Measurements from ENCODE around the gene DACH2. TPM values are rescaled to one million over a fixed set of nuclear protein-coding genes. Genes with fewer than 3 reads are reported as not detected.

Gene DACH2
- total RNA-seq, 1 donor from 2014 or later, result not detected

- H3K4me3 Mint-ChIP-seq (ENCODE audit: low read depth), result no peak overlapping the region
- H3K27ac Mint-ChIP-seq, result no peak overlapping the region
- no peaks in the 10 kb centered on the region for H3K4me1 Mint-ChIP-seq (ENCODE audit: low read depth)
- no peaks in the 10 kb centered on the region for H3K36me3 Mint-ChIP-seq (ENCODE audit: low read depth)
- DNase-seq (ENCODE audit: low spot score), result no peak
- H3K27me3 Mint-ChIP-seq (ENCODE audit: low read depth), result no peaks in the 10 kb centered on the region
- no peaks in the 10 kb centered on the region for H3K9me3 Mint-ChIP-seq
- intact Hi-C loops (cut with micrococcal nuclease), result no loop called here
Measured at GRCh38 chrX:86349115-86349514, 200.9 kb downstream of the DACH2 start.

- no peaks in the 10 kb centered on the region for H3K27me3 Mint-ChIP-seq (ENCODE audit: low read depth)
- no peaks in the 10 kb centered on the region for H3K36me3 Mint-ChIP-seq (ENCODE audit: low read depth)
- no peak overlapping the region for H3K4me3 Mint-ChIP-seq (ENCODE audit: low read depth)
- H3K27ac Mint-ChIP-seq, result no peak overlapping the region
- intact Hi-C loops (cut with micrococcal nuclease), result no loop called here
- H3K9me3 Mint-ChIP-seq, result no peaks in the 10 kb centered on the region
- no peaks in the 10 kb centered on the region for H3K4me1 Mint-ChIP-seq (ENCODE audit: low read depth)
- no peak for DNase-seq (ENCODE audit: low spot score)
Measured at GRCh38 chrX:86369847-86370630, 221.8 kb downstream of the DACH2 start.

- Mint-ChIP-seq H3K4me1 (ENCODE audit: low read depth) (no peaks in the 10 kb centered on the region), H3K36me3 (ENCODE audit: low read depth) (no peaks in the 10 kb centered on the region), H3K9me3 (no peaks in the 10 kb centered on the region), H3K4me3 (ENCODE audit: low read depth) (no peak overlapping the region), H3K27ac (no peak overlapping the region), H3K27me3 (ENCODE audit: low read depth) (no peaks in the 10 kb centered on the region)
- DNase-seq (ENCODE audit: low spot score), result no peak
- intact Hi-C loops (cut with micrococcal nuclease), result no loop called here
Measured at GRCh38 chrX:86370927-86371326, 222.7 kb downstream of the DACH2 start.

DNA sequence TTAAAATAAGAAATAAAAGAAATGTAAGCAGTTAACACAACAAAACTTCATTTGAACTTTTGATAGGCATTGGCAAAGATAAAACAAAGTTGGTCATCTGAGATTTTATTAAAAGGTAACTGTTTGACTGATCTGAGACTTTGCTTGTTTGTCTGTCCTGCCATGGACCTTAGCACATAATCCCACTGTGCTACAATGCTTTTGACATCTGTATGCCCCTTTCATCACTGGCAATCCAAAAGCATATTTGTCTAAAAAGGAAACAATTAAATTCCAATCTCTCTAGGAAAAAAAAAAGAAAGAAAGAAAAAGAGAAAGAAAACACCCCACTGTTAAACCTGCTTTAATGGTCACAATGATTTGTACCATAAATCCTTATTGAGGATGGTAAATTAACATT, 231.0 kb downstream of the DACH2 start:
- Mint-ChIP-seq H3K27ac (no peak overlapping the region), H3K36me3 (ENCODE audit: low read depth) (no peaks in the 10 kb centered on the region), H3K27me3 (ENCODE audit: low read depth) (no peaks in the 10 kb centered on the region), H3K9me3 (no peaks in the 10 kb centered on the region), H3K4me3 (ENCODE audit: low read depth) (no peak overlapping the region), H3K4me1 (ENCODE audit: low read depth) (no peaks in the 10 kb centered on the region)
- intact Hi-C loops (cut with micrococcal nuclease), result no loop called here
- DNase-seq (ENCODE audit: low spot score), result no peak

GRCh38 chrX:86383681-86384540, 235.7 kb downstream of the DACH2 start:
- Mint-ChIP-seq H3K4me1 (ENCODE audit: low read depth) (no peaks in the 10 kb centered on the region), H3K27ac (no peak overlapping the region)

GRCh38 chrX:86407371-86407770, 259.1 kb downstream of the DACH2 start:
- Mint-ChIP-seq H3K4me3 (ENCODE audit: low read depth) (no peak overlapping the region), H3K9me3 (peaks cover 6% of the 10 kb centered on the region), H3K36me3 (ENCODE audit: low read depth) (no peaks in the 10 kb centered on the region), H3K27ac (no peak overlapping the region), H3K27me3 (ENCODE audit: low read depth) (no peaks in the 10 kb centered on the region), H3K4me1 (ENCODE audit: low read depth) (no peaks in the 10 kb centered on the region)
- no peak for DNase-seq (ENCODE audit: low spot score)
- intact Hi-C loops (cut with micrococcal nuclease), result no loop called here

More at GRCh38 chrX:86383681-86384540, 235.7 kb downstream of the DACH2 start:
- no peaks in the 10 kb centered on the region for H3K36me3 Mint-ChIP-seq (ENCODE audit: low read depth)
- no peak overlapping the region for H3K4me3 Mint-ChIP-seq (ENCODE audit: low read depth)
- intact Hi-C loops (cut with micrococcal nuclease), result no loop called here
- H3K9me3 Mint-ChIP-seq, result no peaks in the 10 kb centered on the region
- H3K27me3 Mint-ChIP-seq (ENCODE audit: low read depth), result no peaks in the 10 kb centered on the region
- no peak for DNase-seq (ENCODE audit: low spot score)

DNA sequence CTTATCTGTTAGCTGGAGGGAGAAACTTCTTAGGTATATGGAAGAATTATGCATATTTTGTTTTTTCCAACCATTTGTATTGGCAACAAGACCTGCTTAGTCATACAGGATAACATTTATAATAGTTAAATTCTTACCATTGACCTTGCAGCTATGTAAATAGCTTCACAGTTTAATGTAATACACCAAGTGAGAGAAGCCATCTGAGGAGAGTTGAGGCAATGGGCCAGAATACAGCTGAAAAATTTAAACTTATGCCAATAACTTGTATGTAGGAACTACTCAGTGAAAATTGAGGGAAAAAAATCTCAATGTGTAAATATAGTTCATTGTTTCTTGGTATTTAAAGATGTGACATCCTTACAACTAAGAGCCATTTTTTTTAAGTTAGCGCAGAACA, 273.5 kb downstream of the DACH2 start:
- H3K36me3 Mint-ChIP-seq (ENCODE audit: low read depth), result no peaks in the 10 kb centered on the region
- H3K9me3 Mint-ChIP-seq, result peaks cover 12% of the 10 kb centered on the region
- no peaks in the 10 kb centered on the region for H3K4me1 Mint-ChIP-seq (ENCODE audit: low read depth)
- H3K4me3 Mint-ChIP-seq (ENCODE audit: low read depth), result no peak overlapping the region
- DNase-seq (ENCODE audit: low spot score), result no peak
- no peak overlapping the region for H3K27ac Mint-ChIP-seq
- H3K27me3 Mint-ChIP-seq (ENCODE audit: low read depth), result no peaks in the 10 kb centered on the region
- intact Hi-C loops (cut with micrococcal nuclease), result no loop called here

- intact Hi-C loops (cut with micrococcal nuclease), result no loop called here
- DNase-seq (ENCODE audit: low spot score), result no peak
- no peaks in the 10 kb centered on the region for H3K4me1 Mint-ChIP-seq (ENCODE audit: low read depth)
- no peaks in the 10 kb centered on the region for H3K27me3 Mint-ChIP-seq (ENCODE audit: low read depth)
- no peak overlapping the region for H3K27ac Mint-ChIP-seq
- no peaks in the 10 kb centered on the region for H3K9me3 Mint-ChIP-seq
- no peak overlapping the region for H3K4me3 Mint-ChIP-seq (ENCODE audit: low read depth)
- no peaks in the 10 kb centered on the region for H3K36me3 Mint-ChIP-seq (ENCODE audit: low read depth)
Measured at GRCh38 chrX:86436116-86436515, 287.9 kb downstream of the DACH2 start.

GRCh38 chrX:86455495-86455894, 307.2 kb downstream of the DACH2 start:
- Mint-ChIP-seq H3K27ac (no peak overlapping the region), H3K4me1 (ENCODE audit: low read depth) (no peaks in the 10 kb centered on the region), H3K27me3 (ENCODE audit: low read depth) (no peaks in the 10 kb centered on the region), H3K4me3 (ENCODE audit: low read depth) (no peak overlapping the region), H3K36me3 (ENCODE audit: low read depth) (no peaks in the 10 kb centered on the region), H3K9me3 (peaks cover 7% of the 10 kb centered on the region)
- no peak for DNase-seq (ENCODE audit: low spot score)
- intact Hi-C loops (cut with micrococcal nuclease), result no loop called here

- Mint-ChIP-seq H3K27ac (no peak overlapping the region), H3K4me1 (ENCODE audit: low read depth) (no peaks in the 10 kb centered on the region), H3K4me3 (ENCODE audit: low read depth) (no peak overlapping the region), H3K9me3 (no peaks in the 10 kb centered on the region), H3K36me3 (ENCODE audit: low read depth) (no peaks in the 10 kb centered on the region), H3K27me3 (ENCODE audit: low read depth) (no peaks in the 10 kb centered on the region)
- no peak for DNase-seq (ENCODE audit: low spot score)
- intact Hi-C loops (cut with micrococcal nuclease), result no loop called here
Measured at GRCh38 chrX:86460760-86461159, 312.5 kb downstream of the DACH2 start.

DNA sequence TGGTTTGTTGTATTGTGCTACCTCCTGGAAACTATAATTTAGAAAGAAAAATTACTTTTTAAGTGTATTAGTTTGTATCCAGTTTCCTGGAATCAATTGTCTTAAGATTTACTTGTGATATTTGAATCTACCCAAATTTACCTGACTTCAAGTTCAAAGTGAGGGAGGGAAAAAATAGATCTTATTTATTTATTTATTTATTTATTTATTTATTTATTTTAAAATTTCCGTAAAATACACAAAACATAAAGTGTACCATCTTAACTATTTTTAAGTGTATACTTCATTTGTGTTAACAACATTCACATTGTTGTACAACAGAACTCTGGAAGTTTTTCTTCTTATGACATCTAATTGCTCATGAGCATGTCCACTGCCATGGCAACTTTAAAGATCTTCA, 356.0 kb downstream of the DACH2 start:
- no peak for DNase-seq (ENCODE audit: low spot score)
- Mint-ChIP-seq H3K27me3 (ENCODE audit: low read depth) (no peaks in the 10 kb centered on the region), H3K4me1 (ENCODE audit: low read depth) (no peaks in the 10 kb centered on the region), H3K4me3 (ENCODE audit: low read depth) (no peak overlapping the region), H3K9me3 (peaks cover 5% of the 10 kb centered on the region), H3K27ac (no peak overlapping the region), H3K36me3 (ENCODE audit: low read depth) (no peaks in the 10 kb centered on the region)
- intact Hi-C loops (cut with micrococcal nuclease), result no loop called here

DNA sequence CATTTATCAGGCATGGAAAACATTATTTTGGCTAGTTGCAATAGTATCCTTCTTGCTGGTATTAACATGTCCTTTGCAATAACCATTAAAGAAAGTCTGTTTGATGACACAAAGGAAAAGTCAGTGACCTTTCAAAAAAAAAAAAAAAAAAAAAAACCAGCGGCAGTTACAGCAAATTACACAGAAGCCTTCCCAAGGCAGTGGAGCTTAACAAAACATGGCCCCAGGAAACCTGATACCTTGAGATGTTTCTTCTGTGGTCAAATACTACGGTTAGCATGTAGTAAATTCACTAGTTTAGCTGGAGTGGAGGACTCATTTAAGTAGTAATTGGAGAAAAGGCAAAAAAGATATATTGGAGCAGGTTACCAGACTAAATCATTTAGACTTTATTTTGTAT, 359.1 kb downstream of the DACH2 start:
- H3K4me3 Mint-ChIP-seq (ENCODE audit: low read depth), result no peak overlapping the region
- no peak for DNase-seq (ENCODE audit: low spot score)
- no peak overlapping the region for H3K27ac Mint-ChIP-seq
- intact Hi-C loops (cut with micrococcal nuclease), result no loop called here
- peaks cover 6% of the 10 kb centered on the region for H3K9me3 Mint-ChIP-seq
- H3K4me1 Mint-ChIP-seq (ENCODE audit: low read depth), result no peaks in the 10 kb centered on the region
- no peaks in the 10 kb centered on the region for H3K27me3 Mint-ChIP-seq (ENCODE audit: low read depth)
- no peaks in the 10 kb centered on the region for H3K36me3 Mint-ChIP-seq (ENCODE audit: low read depth)

DNA sequence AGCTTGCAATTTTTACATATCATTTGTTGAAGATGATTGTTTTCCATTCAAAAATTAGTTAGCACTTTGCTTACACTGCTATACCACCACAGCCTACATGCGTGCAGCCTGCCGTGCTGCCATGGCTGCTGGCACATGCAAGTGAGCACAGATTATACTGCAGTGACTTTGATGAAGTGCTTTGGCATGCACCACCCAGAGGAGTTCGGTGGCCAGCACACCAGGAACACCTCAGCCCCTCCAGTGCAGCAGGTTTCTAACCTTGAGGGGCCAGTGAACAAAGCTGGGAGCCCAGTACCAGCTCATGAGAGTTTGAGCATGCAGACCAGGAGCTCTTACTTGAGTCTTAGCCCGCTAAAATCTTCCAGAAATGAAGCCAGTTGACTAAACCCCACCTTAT, 431.5 kb downstream of the DACH2 start:
- no peaks in the 10 kb centered on the region for H3K36me3 Mint-ChIP-seq (ENCODE audit: low read depth)
- H3K9me3 Mint-ChIP-seq, result peaks cover 6% of the 10 kb centered on the region
- H3K4me3 Mint-ChIP-seq (ENCODE audit: low read depth), result no peak overlapping the region
- H3K4me1 Mint-ChIP-seq (ENCODE audit: low read depth), result no peaks in the 10 kb centered on the region
- no peaks in the 10 kb centered on the region for H3K27me3 Mint-ChIP-seq (ENCODE audit: low read depth)
- DNase-seq (ENCODE audit: low spot score), result no peak
- H3K27ac Mint-ChIP-seq, result no peak overlapping the region
- intact Hi-C loops (cut with micrococcal nuclease), result no loop called here

Measured in activated T-helper 2 cell treated with anti-CD3 and anti-CD28 coated beads, Interferon-gamma antibody, Interleukin-2, Interleukin-4, amounts not matched to agents 10 μg/mL and 5 μg/mL and 100 μg/mL, durations not matched to agents 14 hours and 24 hours and 36 hours (primary cell).